Astrocyte of the hippocampus (primary cell): ENCODE measurements around the gene P2RX2.

Experiments used
- DNase-seq: peaks from one replicate; pipeline ENCODE4 v3.0.0; 2011; ENCODE audit warnings: low read depth, low spot score

Gene P2RX2

DNA sequence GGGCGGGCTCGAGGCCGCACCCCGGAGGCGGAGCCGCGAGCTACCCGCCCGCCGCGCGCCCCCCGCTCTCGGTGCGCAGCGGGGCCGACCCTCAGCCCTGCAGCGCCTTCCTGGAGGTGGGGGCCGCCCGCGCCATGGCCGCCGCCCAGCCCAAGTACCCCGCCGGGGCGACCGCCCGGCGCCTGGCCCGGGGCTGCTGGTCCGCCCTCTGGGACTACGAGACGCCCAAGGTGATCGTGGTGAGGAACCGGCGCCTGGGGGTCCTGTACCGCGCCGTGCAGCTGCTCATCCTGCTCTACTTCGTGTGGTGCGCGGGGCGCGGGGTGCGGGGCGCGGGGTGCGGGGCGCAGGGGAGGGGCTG is at the start of gene P2RX2:
P2RX2 (plus strand) TSS at position 94 of the 361 bp plus-strand sequence; CDS start at position 135, 41 bp downstream.
- DNase-seq = no peak

- DNase-seq = no peak
Measured at GRCh38 chr12:132568826-132569480, 49.6 kb upstream of the P2RX2 start.

DNA sequence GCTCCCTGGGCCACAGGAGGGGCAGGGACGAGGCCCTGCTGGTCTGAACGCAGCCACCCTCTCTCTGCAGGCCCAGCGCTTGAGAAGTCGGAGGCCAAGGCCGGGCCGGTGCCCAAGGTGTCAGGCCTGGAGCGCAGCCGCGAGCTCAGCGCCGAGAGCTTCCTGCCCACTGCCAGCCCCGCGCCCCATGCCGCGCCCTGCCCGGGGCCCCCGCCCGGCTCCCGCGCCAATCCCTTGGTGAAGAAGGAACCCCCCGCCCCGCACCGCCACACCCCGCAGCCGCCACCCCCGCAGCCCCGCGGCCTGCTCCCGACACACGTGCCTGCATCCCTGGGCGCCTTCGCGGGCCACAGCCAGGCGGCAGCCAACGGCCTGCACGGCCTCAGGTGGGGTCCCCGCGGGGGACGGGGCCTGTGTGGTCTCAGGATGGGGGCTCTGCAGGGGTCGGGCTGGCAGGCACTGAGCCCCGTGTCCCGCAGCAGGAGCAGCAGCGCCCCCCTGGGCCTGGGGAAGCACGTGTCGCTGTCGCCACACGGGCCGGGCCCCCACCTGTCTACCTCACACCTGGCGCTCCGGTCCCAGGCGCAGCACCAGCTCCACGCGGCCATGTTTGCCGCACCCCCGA is 48.6 kb upstream of the P2RX2 start:
- DNase-seq = no peak

DNA sequence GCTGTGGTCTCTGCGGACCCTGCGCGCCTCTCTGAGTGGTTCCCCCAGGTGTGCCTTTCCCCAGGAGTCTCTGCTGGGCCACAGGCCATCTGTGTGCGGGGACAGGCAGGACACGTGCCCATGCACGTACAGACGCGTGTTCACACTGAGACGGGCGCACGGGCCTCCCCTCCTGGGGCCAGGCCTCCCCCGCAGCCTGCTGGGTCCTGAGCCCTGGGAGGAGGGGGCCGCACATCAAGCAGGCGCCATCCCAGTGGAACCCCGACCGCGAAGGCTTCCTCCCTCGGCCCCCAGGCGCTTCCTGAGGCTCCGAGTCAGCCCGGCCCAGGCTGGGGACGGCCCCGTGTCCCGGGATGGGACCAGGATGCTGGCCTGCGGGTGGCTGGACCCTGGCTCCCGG is 47.9 kb upstream of the P2RX2 start:
- no peak for DNase-seq

GRCh38 chr12:132571051-132571450 is 47.5 kb upstream of the P2RX2 start:
- no peak for DNase-seq

GRCh38 chr12:132571598-132571997 is 47.0 kb upstream of the P2RX2 start:
- no peak for DNase-seq

DNA sequence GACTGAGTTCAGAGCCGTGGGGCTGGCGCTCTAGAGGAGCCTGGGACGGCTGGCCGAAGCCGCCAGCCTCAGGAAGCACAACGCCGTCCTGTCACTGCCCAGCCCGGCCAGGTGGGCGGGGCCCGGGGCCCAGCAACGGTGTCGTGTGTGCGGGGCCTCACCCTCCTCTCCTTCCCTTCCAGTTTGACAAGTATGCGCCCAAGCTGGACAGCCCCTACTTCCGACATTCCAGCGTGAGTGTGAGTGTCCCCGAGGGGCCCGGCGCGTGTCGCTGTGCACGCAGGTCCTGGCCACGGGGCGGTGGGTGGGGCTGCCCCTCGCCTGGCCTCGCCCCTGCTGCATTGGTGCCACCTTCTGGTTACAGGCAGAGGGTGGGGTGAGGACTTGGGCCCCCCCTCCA is 46.5 kb upstream of the P2RX2 start:
- DNase-seq = no peak

GRCh38 chr12:132572801-132573760 is 45.5 kb upstream of the P2RX2 start:
- DNase-seq = no peak

GRCh38 chr12:132574271-132574996 is 44.1 kb upstream of the P2RX2 start:
- no peak for DNase-seq

GRCh38 chr12:132575661-132576060 is 42.9 kb upstream of the P2RX2 start:
- DNase-seq = no peak

GRCh38 chr12:132576701-132577100 is 41.9 kb upstream of the P2RX2 start:
- no peak for DNase-seq

GRCh38 chr12:132577191-132577920 is 41.2 kb upstream of the P2RX2 start:
- DNase-seq = no peak

GRCh38 chr12:132578118-132578517 is 40.5 kb upstream of the P2RX2 start:
- no peak for DNase-seq

GRCh38 chr12:132578826-132579225 is 39.8 kb upstream of the P2RX2 start:
- no peak for DNase-seq

DNA sequence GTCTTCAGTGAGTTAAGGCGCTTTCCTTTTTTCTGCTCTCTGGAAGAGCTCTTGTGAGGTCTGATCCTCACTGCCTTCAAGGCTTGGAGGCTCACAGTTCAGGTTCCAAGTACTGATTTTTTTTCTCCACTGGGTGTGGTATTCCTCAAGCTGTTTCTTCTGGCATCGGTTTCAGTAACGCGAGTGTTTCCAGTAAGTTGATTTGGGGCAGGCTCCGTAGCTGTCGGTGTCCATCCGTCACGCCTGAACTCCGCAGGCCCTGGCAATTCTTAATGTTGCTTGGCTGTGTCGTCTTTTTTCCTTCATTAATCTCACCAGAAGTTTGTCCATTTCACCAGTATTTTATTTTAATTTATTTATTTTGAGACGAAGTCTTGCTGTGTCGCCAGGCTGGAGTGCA is 38.8 kb upstream of the P2RX2 start:
- DNase-seq = no peak

GRCh38 chr12:132580701-132581292 is 37.8 kb upstream of the P2RX2 start:
- no peak for DNase-seq

GRCh38 chr12:132581348-132582057 is 37.1 kb upstream of the P2RX2 start:
- DNase-seq = no peak

DNA sequence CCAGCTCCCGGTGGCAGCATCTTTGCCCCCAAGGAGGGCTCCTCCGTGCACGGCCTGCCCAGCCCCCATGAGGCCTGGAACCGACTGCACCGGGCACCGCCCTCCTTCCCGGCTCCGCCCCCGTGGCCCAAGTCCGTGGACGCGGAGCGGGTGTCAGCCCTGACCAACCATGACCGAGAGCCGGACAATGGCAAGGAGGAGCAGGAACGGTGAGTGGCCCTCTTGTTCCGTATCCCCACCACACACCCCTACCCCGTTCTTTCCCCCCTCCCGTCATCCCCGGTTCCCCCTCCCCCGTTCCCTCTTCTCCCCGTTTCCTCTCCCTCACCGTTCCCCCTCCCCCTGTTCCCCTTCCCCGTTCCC is 36.5 kb upstream of the P2RX2 start:
- DNase-seq = peak; percentile 29

GRCh38 chr12:132582582-132583410 is 35.8 kb upstream of the P2RX2 start:
- DNase-seq = no peak
